ENCODE measurements around the gene NPAS3. TPM values are rescaled to one million over a fixed set of nuclear protein-coding genes. Genes with fewer than 3 reads are reported as not detected.
A peak's percentile ranks its signal among the peaks of the same experiment; 100 is the strongest.

The NPAS3 gene
- total and polyA plus RNA-seq, 2 of the 13 experiments (the other 11 are each of a cell fraction or from before 2014, with no cell fraction given) = not detected

DNA sequence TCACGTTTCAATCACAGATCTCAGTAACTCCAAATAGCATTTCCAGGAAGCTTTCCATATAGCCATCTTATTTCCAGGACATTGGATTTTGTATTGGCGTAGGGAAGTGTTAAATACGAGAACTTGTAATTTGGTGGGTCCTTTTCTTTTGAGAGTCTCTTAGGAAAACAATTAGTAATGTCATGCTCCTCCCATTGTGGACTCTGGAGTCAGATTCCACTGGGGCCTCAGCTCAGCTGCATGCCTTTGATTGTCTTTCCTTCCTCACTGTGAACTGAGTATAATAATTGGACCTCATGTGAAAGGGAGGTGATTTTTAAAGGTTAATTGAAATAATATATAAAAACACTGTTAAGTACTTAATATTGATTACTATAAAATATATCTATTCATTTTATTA is 462.6 kb downstream of the NPAS3 start:
- H3K36me3 ChIP-seq (replicated peaks in 1 of 2; ENCODE audit: control insufficient read depth in 1 of 2, insufficient read depth in 2 of 2, low read length in 2 of 2) = no peaks in the 10 kb centered on the region
- H3K4me3 ChIP-seq (replicated peaks in 1 of 3; ENCODE audit: insufficient read depth in 1 of 3, low read depth in 2 of 3, low read length in 3 of 3) = no peak overlapping the region
- no peaks in the 10 kb centered on the region for H3K27me3 ChIP-seq (ENCODE audit: control insufficient read depth in 1 of 2, insufficient read depth in 2 of 2, low read length in 2 of 2)
- H4K20me1 ChIP-seq (ENCODE audit: insufficient read depth, low read length) = no peaks in the 10 kb centered on the region
- no peaks in the 10 kb centered on the region for H3K4me1 ChIP-seq (ENCODE audit: insufficient read depth, low read length)
- ChIA-PET POLR2A (no interaction called here), CTCF (ENCODE audit: low intra/inter-chr PET ratio, low total read pairs) (no interaction called here)
- no peaks in the 10 kb centered on the region for H3K79me2 ChIP-seq (ENCODE audit: insufficient read depth, low read length)
- DNase-seq (ENCODE audit: low spot score) (peak; percentile 13), ATAC-seq (peak; percentile 84), FAIRE-seq (no peak)
- no peak overlapping the region for H2AFZ ChIP-seq (ENCODE audit: low read length)
- H3K9me3 ChIP-seq (ENCODE audit: low read length) = peaks cover 52% of the 10 kb centered on the region
- no peak overlapping the region for H3K27ac ChIP-seq (ENCODE audit: extremely low read length, insufficient read depth, low read length)
- H3K4me2 ChIP-seq (ENCODE audit: low read depth, low read length) = no peak overlapping the region
- in situ Hi-C loops (cut with HindIII; ENCODE audit: extremely low pct_ligation_motif_present, low pct_unique_long_range_greater_than_20kb) = no loop called here
- TF ChIP-seq EZH2 (conservative IDR thresholded peaks at IDR 0.05; ENCODE audit: low read depth, low read length) (no peak), ZEB1 (IDR thresholded peaks at IDR 0.05; ENCODE audit: insufficient replicate concordance, low read depth) (no peak), SOX13 (IDR thresholded peaks at IDR 0.05) (no peak), SOX13 (CRISPR knock-in tag; conservative IDR thresholded peaks at IDR 0.05 in 1 of 2, IDR thresholded peaks at IDR 0.05 in 1 of 2) (peak in 1 of 2 experiments; percentile 43; a peak in 1 of 4 replicates), ZMYM4 (CRISPR knock-in tag; IDR thresholded peaks at IDR 0.05) (no peak), PHF20 (CRISPR knock-in tag; IDR thresholded peaks at IDR 0.05) (peak; percentile 28; the same call in 1 of the 2 replicates), ZNF256 (CRISPR knock-in tag; conservative IDR thresholded peaks at IDR 0.05) (no peak), FOSL2 (CRISPR knock-in tag; IDR thresholded peaks at IDR 0.05) (no peak), ZFP1 (CRISPR knock-in tag; IDR thresholded peaks at IDR 0.05) (no peak), THYN1 (CRISPR knock-in tag; IDR thresholded peaks at IDR 0.05; ENCODE audit: borderline replicate concordance, low read depth) (no peak), ZNF224 (CRISPR knock-in tag; IDR thresholded peaks at IDR 0.05) (no peak), ZNF264 (CRISPR knock-in tag; IDR thresholded peaks at IDR 0.05) (no peak), SALL1 (CRISPR knock-in tag; IDR thresholded peaks at IDR 0.05) (no peak), HNF4A (CRISPR knock-in tag; IDR thresholded peaks at IDR 0.05) (peak; percentile 28; the same call in 1 of the 2 replicates), SOX5 (CRISPR knock-in tag; IDR thresholded peaks at IDR 0.05; ENCODE audit: borderline replicate concordance) (0 out of 2 replicates have a peak, but pooled peaks have one; percentile 22)
- TF ChIP-seq, protein P1, sequence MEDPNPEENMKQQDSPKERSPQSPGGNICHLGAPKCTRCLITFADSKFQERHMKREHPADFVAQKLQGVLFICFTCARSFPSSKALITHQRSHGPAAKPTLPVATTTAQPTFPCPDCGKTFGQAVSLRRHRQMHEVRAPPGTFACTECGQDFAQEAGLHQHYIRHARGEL (CRISPR knock-in tag; IDR thresholded peaks at IDR 0.05) = no peak
- TF ChIP-seq, protein P2, sequence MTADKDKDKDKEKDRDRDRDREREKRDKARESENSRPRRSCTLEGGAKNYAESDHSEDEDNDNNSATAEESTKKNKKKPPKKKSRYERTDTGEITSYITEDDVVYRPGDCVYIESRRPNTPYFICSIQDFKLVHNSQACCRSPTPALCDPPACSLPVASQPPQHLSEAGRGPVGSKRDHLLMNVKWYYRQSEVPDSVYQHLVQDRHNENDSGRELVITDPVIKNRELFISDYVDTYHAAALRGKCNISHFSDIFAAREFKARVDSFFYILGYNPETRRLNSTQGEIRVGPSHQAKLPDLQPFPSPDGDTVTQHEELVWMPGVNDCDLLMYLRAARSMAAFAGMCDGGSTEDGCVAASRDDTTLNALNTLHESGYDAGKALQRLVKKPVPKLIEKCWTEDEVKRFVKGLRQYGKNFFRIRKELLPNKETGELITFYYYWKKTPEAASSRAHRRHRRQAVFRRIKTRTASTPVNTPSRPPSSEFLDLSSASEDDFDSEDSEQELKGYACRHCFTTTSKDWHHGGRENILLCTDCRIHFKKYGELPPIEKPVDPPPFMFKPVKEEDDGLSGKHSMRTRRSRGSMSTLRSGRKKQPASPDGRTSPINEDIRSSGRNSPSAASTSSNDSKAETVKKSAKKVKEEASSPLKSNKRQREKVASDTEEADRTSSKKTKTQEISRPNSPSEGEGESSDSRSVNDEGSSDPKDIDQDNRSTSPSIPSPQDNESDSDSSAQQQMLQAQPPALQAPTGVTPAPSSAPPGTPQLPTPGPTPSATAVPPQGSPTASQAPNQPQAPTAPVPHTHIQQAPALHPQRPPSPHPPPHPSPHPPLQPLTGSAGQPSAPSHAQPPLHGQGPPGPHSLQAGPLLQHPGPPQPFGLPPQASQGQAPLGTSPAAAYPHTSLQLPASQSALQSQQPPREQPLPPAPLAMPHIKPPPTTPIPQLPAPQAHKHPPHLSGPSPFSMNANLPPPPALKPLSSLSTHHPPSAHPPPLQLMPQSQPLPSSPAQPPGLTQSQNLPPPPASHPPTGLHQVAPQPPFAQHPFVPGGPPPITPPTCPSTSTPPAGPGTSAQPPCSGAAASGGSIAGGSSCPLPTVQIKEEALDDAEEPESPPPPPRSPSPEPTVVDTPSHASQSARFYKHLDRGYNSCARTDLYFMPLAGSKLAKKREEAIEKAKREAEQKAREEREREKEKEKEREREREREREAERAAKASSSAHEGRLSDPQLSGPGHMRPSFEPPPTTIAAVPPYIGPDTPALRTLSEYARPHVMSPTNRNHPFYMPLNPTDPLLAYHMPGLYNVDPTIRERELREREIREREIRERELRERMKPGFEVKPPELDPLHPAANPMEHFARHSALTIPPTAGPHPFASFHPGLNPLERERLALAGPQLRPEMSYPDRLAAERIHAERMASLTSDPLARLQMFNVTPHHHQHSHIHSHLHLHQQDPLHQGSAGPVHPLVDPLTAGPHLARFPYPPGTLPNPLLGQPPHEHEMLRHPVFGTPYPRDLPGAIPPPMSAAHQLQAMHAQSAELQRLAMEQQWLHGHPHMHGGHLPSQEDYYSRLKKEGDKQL (CRISPR knock-in tag; IDR thresholded peaks at IDR 0.05; ENCODE audit: low read depth) = no peak
- WGBS (ENCODE audit: low lambda C conversion rate) = 2% methylated on average over 3 of the region's 3 CpGs
- no peak overlapping the region for H3K9ac ChIP-seq (ENCODE audit: insufficient read depth, low read depth, low read length)
- BruUV-seq (replicated peaks) = no TSS peak
- intact Hi-C loops (cut with micrococcal nuclease; ENCODE audit: unreplicated experiment) = no loop called here

Data from HepG2 (cell line).